Suprapubic skin (tissue), 4 donors: ENCODE data around the gene BHLHA15.

Experiments
- CTCF ChIP-seq, 2 donors: fragments of 200-600 bp in 1 of 2; fragments of 450-650 bp in 1 of 2; sonication (generic) in 1 of 2; IDR thresholded peaks; one replicate each; pipeline ENCODE4 v1.5.1; 2016 to 2019; ENCODE audit warnings: antibody characterized with exemption in 2 of 2, mild to moderate bottlenecking in 1 of 2, moderate library complexity in 1 of 2
- EP300 ChIP-seq: sonication (generic); formaldehyde crosslinking; IDR thresholded peaks from one replicate; pipeline ENCODE4 v1.6.1; 2017; ENCODE audit warnings: antibody characterized with exemption
- POLR2A ChIP-seq, 2 donors: fragments of 450-650 bp; IDR thresholded peaks; one replicate each; pipeline ENCODE4 v1.6.1; 2017; ENCODE audit warnings: antibody characterized with exemption in 2 of 2, mild to moderate bottlenecking in 2 of 2, moderate library complexity in 2 of 2
- POLR2AphosphoS5 ChIP-seq, 3 donors: sonication (generic); formaldehyde crosslinking; IDR thresholded peaks; one replicate each; pipeline ENCODE4 v1.6.1; 2017; ENCODE audit warnings: antibody characterized with exemption in 3 of 3

- TF ChIP-seq POLR2AphosphoS5 (IDR thresholded peaks at IDR 0.05) (no peak), CTCF (IDR thresholded peaks at IDR 0.05) (no peak), POLR2A (IDR thresholded peaks at IDR 0.05) (no peak), EP300 (no peak)
Measured at GRCh38 chr7:98223898-98224700, 12.9 kb downstream of the BHLHA15 start.
